Keratinocyte (primary cell): ENCODE measurements around the gene DDX50. TPM values are rescaled to one million over a fixed set of nuclear protein-coding genes. Genes with fewer than 3 reads are reported as not detected.
A peak's percentile ranks its signal among the peaks of the same experiment; 100 is the strongest.

ENCODE experiments used
- DNase-seq: peaks from one replicate; pipeline ENCODE4 v3.0.0-alpha.2; 2011; ENCODE audit warnings: low read depth, missing footprints, low spot score
- FAIRE-seq: peaks from 2 replicates; lab custom pipeline; 2011; peaks lifted over from hg19 to GRCh38; lab: Jason Lieb, UNC
- H2AFZ ChIP-seq: 2 replicates; pipeline ENCODE4 v1.6.0; 2012; ENCODE audit warnings: low read length, control low read depth, inconsistent platforms; ENCODE audit not compliant: control insufficient read depth
- H3K27ac ChIP-seq: 2 replicates; pipeline ENCODE4 v1.5.1; 2011; ENCODE audit warnings: low read length; ENCODE audit not compliant: control insufficient read depth, insufficient read depth
- H3K27me3 ChIP-seq: 3 replicates; pipeline ENCODE4 v1.6.0; 2011; ENCODE audit warnings: low read length; ENCODE audit not compliant: control insufficient read depth, insufficient read depth; ENCODE audit errors: extremely low read depth
- H3K36me3 ChIP-seq, 2 experiments: 2 replicates in 1 of 2; 3 replicates in 1 of 2; pipeline ENCODE4 v1.5.1; 2011; ENCODE audit warnings: low read length in 2 of 2, mild to moderate bottlenecking in 1 of 2; ENCODE audit not compliant: control insufficient read depth in 2 of 2, insufficient read depth in 2 of 2; ENCODE audit errors: extremely low read depth in 1 of 2
- H3K4me1 ChIP-seq: 3 replicates; pipeline ENCODE4 v1.5.1; 2011; ENCODE audit warnings: low read length; ENCODE audit not compliant: control insufficient read depth, insufficient read depth; ENCODE audit errors: extremely low read depth
- H3K4me2 ChIP-seq: 3 replicates; pipeline ENCODE4 v1.6.0; 2011; ENCODE audit warnings: low read depth, low read length; ENCODE audit not compliant: control insufficient read depth, insufficient read depth; ENCODE audit errors: extremely low read depth
- H3K4me3 ChIP-seq, 3 experiments: fragments of 200-600 bp in 1 of 3; sonication (generic) in 1 of 3; 2 replicates in 2 of 3; 3 replicates in 1 of 3; pipeline ENCODE4 v1.5.1; 2011 to 2016; ENCODE audit warnings: low read length in 3 of 3, mild to moderate bottlenecking in 3 of 3, control low read depth in 2 of 3, inconsistent platforms in 1 of 3, low read depth in 1 of 3, mixed read lengths in 1 of 3, mixed run types in 1 of 3, moderate library complexity in 1 of 3; ENCODE audit not compliant: control insufficient read depth in 2 of 3, insufficient read depth in 2 of 3; ENCODE audit errors: extremely low read depth in 1 of 3
- H3K79me2 ChIP-seq: 2 replicates; pipeline ENCODE4 v1.6.0; 2012; ENCODE audit warnings: low read length; ENCODE audit not compliant: control insufficient read depth, insufficient read depth
- H3K9ac ChIP-seq: 3 replicates; pipeline ENCODE4 v1.6.0; 2011; ENCODE audit warnings: low read length; ENCODE audit not compliant: control insufficient read depth, insufficient read depth; ENCODE audit errors: extremely low read depth
- H3K9me1 ChIP-seq: 3 replicates; pipeline ENCODE4 v1.6.0; 2011; ENCODE audit warnings: low read length; ENCODE audit not compliant: control insufficient read depth, insufficient read depth; ENCODE audit errors: extremely low read depth
- H3K9me3 ChIP-seq: 2 replicates; pipeline ENCODE4 v1.5.1; 2012; ENCODE audit warnings: low read depth, low read length; ENCODE audit not compliant: control insufficient read depth
- H4K20me1 ChIP-seq: 3 replicates; pipeline ENCODE4 v1.6.0; 2011; ENCODE audit warnings: low read length; ENCODE audit not compliant: control insufficient read depth, insufficient read depth; ENCODE audit errors: extremely low read depth
- CTCF ChIP-seq, 3 experiments: IDR thresholded peaks in 1 of 3; conservative IDR thresholded peaks in 1 of 3; optimal IDR thresholded peaks in 1 of 3; 2 replicates in 2 of 3; 3 replicates in 1 of 3; pipeline versions ENCODE3 to v1.5.1; 2011; ENCODE audit warnings: low read length in 3 of 3, mild to moderate bottlenecking in 3 of 3, moderate library complexity in 2 of 3, control low read depth in 1 of 3, inconsistent platforms in 1 of 3; ENCODE audit not compliant: insufficient read depth in 2 of 3; ENCODE audit errors: extremely low read depth in 1 of 3
- EZH2 ChIP-seq: IDR thresholded peaks from one replicate; pipeline ENCODE4 v1.6.1; 2012; ENCODE audit warnings: inconsistent platforms, mild to moderate bottlenecking, low read length, moderate library complexity
- dilution Hi-C: fragments of 300-500 bp; cut with MboI; formaldehyde crosslinking; loops from one replicate; pipeline ENCODE4 v1.7.0; 2020; ENCODE audit warnings: low sequenced_read_pairs; ENCODE audit not compliant: extremely low pct_ligation_motif_present
- polyA plus RNA-seq, 5 experiments: library from polyadenylated mRNA; depleted of rRNA in 3 of 5; stranded (reverse) in 3 of 5; stranded (forward) in 1 of 5; unstranded in 1 of 5; fragments of >200 nt; gene quantifications; 1 replicate in 1 of 5; 2 replicates in 3 of 5; 3 replicates in 1 of 5; pipeline versions ENCODE4 v1.2.1 to v1.2.3, GENCODE V29; 2011 to 2012; ENCODE audit warnings: missing spikeins in 2 of 5, low read depth in 1 of 5, low replicate concordance in 1 of 5

DDX50 gene
- polyA plus RNA-seq, 1 donor (not counting 4 experiments of a cell fraction or from before 2014, with no cell fraction given): 40.6 TPM

DNA sequence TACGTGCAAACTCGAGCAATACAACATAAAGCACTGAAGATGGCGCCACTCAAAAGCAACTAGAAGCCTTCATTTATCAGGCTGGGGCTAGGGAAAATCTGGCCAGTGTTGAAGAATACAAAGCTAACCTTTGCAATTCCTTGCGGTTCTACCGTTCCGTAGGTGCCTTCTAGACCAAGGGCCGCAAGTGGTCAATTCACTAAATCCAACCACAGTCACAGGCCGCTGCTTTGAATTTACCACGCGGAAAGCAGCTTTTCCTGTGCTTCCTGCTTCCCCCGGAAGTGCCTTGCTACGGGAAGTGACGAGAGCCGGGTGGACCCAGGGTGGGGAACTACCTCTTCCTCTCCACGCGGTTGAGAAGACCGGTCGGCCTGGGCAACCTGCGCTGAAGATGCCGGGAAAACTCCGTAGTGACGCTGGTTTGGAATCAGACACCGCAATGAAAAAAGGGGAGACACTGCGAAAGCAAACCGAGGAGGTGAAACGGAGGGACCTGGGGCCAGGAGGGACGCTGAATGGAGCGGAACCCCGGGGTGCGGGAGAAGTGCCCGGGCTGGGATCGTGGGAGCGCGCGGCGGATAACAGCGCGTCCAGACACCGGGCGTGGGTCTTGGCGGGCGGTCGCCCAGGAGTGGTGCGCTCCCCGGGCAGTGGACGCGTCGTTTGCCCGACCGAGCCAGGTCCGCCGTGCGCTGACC lies 54.9 kb downstream of the DDX50 start, which contains the start of gene DDX21:
Gene DDX21 (plus strand): TSS at position 339 of the 701 bp plus-strand sequence. CDS start 56 bp downstream, at position 395.
- dilution Hi-C loops: no loop called here
- H3K4me1 ChIP-seq: peaks cover 13% of the 10 kb centered on the region
- peaks cover 2 to 18% of the 10 kb centered on the region in 2 experiments for H3K36me3 ChIP-seq
- peaks cover 21% of the 10 kb centered on the region for H4K20me1 ChIP-seq
- DNase-seq: peak; percentile 61
- H3K9me3 ChIP-seq: no peaks in the 10 kb centered on the region
- peak within 1 kb of the TSS; percentile 92 to 100 (median 98) for H3K4me3 ChIP-seq
- H3K9me1 ChIP-seq: no peaks in the 10 kb centered on the region
- peak within 1 kb of the TSS; percentile 97 for H3K4me2 ChIP-seq
- no peaks in the 10 kb centered on the region for H3K27me3 ChIP-seq
- H3K9ac ChIP-seq: peak within 1 kb of the TSS; percentile 99
- TF ChIP-seq CTCF (optimal IDR thresholded peaks at IDR 0.05 in 1 of 3, IDR thresholded peaks at IDR 0.05 in 1 of 3, conservative IDR thresholded peaks at IDR 0.05 in 1 of 3; ENCODE audit: extremely low read depth in 1 of 3, insufficient read depth in 2 of 3, low read length in 3 of 3) (peak; percentile 63 to 81 (median 65)), EZH2 (no peak)
- peak; percentile 67 for FAIRE-seq
- peak within 1 kb of the TSS; percentile 98 for H3K27ac ChIP-seq
- H3K79me2 ChIP-seq: peaks cover 53% of the 10 kb centered on the region
- peak within 1 kb of the TSS; percentile 99 for H2AFZ ChIP-seq

DNA sequence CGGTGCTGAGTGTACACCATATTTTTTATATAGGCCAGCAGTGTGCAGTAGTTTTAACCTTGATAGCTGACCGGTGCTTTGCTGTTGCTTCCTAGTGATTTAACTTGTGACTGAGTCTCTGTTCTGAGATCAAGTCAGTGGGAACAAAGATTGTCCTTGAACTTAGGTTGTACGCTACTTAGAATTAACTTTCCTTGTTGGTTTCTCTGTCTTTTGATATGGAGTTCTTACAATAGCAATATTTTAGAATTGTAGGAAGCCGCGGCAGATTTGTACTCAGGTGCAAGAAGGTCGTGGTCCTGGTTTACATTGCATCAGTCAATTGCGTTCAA lies 56.1 kb downstream of the DDX50 start:
- peaks cover 13% of the 10 kb centered on the region for H3K4me1 ChIP-seq
- no peak for DNase-seq
- peaks cover 28% of the 10 kb centered on the region for H4K20me1 ChIP-seq
- peak overlapping the region; percentile 95 for H3K4me2 ChIP-seq
- peak overlapping the region; percentile 99 for H3K9ac ChIP-seq
- no peak for FAIRE-seq
- no peaks in the 10 kb centered on the region for H3K27me3 ChIP-seq
- no peaks in the 10 kb centered on the region for H3K9me3 ChIP-seq
- no peak overlapping the region for H2AFZ ChIP-seq
- dilution Hi-C loops: no loop called here
- peaks cover 65% of the 10 kb centered on the region for H3K79me2 ChIP-seq
- H3K9me1 ChIP-seq: no peaks in the 10 kb centered on the region
- peak overlapping the region; percentile 98 for H3K27ac ChIP-seq
- peaks cover 3 to 22% of the 10 kb centered on the region in 2 experiments for H3K36me3 ChIP-seq
- TF ChIP-seq EZH2 (no peak), CTCF (optimal IDR thresholded peaks at IDR 0.05 in 1 of 3, IDR thresholded peaks at IDR 0.05 in 1 of 3, conservative IDR thresholded peaks at IDR 0.05 in 1 of 3; ENCODE audit: extremely low read depth in 1 of 3, insufficient read depth in 2 of 3, low read length in 3 of 3) (no peak)
- peak overlapping the region; percentile 92 to 100 (median 98) for H3K4me3 ChIP-seq
